Measurements from ENCODE around the gene KANSL1. TPM values are rescaled to one million over a fixed set of nuclear protein-coding genes. Genes with fewer than 3 reads are reported as not detected.

KANSL1 gene
- total and polyA plus RNA-seq, 7 donors = 9.7 to 130 (median 70.7) TPM

DNA sequence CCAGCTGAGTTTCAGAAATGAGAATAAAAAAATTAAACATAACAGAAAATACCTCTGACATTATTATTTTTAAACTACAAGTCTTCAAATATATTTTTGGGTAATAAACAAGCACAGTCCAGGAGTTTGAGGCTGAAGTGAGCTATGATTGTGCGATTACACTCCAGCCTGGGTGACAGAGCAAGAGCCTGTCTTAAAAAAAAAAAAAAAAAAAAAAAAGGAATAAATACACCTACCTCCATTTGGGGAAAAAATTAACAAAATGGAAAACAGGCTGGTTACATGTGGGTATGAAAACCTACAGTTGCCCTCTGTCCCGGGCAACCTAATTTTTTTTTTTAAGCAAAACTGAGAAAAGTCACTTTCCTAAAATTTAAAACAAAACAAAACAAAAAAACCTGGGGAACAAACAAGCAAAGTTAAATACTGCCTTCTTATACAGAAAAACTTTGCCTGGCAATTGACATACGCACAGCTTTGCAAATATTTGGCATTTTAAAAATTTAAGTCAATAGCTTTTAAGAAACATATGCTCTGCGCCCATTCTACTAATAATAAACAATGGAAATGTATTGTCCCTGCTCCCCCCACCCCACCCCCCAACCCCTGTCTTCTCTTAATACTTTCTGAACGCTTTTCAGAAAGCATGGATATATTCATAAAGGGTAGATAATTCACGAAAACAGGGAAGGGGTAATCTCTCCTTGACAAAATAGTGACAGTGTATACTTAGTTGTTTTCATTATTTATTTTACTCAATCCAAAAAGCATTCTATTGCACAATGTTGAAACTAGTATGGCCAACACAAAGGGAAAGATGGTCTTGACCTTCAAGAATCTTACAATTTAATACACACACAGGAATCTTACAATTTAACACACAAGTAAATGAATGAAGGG, 112.9 kb downstream of the KANSL1 start:
- 94 to 98% methylated on average over 6 of the region's 6 CpGs for WGBS, 2 donors
- Histone ChIP-seq H3K4me3 (no peak overlapping the region), H3K9me3 (no peaks in the 10 kb centered on the region), H3K36me3 (peaks cover 0 to 1% (median 0%) of the 10 kb centered on the region in 4 donors), H3K27me3 (no peaks in the 10 kb centered on the region), H3K27ac (no peak overlapping the region), H3K4me1 (peaks cover 0 to 54% (median 37%) of the 10 kb centered on the region in 4 donors)
- no peak for TF ChIP-seq EP300 (IDR thresholded peaks at IDR 0.05)
- no peak for TF ChIP-seq POLR2AphosphoS5 (IDR thresholded peaks at IDR 0.05)
- TF ChIP-seq, protein P1, sequence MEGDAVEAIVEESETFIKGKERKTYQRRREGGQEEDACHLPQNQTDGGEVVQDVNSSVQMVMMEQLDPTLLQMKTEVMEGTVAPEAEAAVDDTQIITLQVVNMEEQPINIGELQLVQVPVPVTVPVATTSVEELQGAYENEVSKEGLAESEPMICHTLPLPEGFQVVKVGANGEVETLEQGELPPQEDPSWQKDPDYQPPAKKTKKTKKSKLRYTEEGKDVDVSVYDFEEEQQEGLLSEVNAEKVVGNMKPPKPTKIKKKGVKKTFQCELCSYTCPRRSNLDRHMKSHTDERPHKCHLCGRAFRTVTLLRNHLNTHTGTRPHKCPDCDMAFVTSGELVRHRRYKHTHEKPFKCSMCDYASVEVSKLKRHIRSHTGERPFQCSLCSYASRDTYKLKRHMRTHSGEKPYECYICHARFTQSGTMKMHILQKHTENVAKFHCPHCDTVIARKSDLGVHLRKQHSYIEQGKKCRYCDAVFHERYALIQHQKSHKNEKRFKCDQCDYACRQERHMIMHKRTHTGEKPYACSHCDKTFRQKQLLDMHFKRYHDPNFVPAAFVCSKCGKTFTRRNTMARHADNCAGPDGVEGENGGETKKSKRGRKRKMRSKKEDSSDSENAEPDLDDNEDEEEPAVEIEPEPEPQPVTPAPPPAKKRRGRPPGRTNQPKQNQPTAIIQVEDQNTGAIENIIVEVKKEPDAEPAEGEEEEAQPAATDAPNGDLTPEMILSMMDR (IDR thresholded peaks at IDR 0.05) = no peak
- TF ChIP-seq POLR2A (IDR thresholded peaks at IDR 0.05) = no peak
- intact Hi-C loops (cut with DNase I) = no loop called here
- DNase-seq = no peak

DNA sequence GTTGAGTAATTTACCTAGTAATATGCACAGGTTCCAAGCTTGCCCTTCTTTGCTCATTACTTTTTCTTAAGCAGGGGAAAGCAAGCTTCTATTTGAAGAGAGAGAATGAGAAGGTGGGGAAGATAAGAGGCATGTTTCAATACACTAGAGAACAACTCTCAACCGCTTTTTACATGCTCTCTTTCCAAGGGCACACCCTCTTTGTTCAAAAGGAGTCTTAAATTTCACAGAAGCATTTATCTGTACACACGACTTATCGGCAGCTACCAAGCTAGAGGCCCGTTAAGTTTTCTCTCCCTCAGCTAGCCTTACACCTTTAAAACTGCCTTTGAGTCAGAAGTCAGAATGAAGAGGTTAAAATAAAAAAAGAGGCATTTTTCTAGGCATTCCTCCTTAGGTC, 114.6 kb downstream of the KANSL1 start:
- no peaks in the 10 kb centered on the region for H3K27me3 ChIP-seq
- H3K27ac ChIP-seq = no peak overlapping the region
- peaks cover 0 to 5% (median 0%) of the 10 kb centered on the region in 4 donors for H3K36me3 ChIP-seq
- intact Hi-C loops (cut with DNase I) = no loop called here
- H3K4me3 ChIP-seq = no peak overlapping the region
- peaks cover 0 to 52% (median 38%) of the 10 kb centered on the region in 4 donors for H3K4me1 ChIP-seq
- 46 to 81% methylated on average over 4 of the region's 4 CpGs for WGBS, 2 donors
- no peak for DNase-seq
- H3K9me3 ChIP-seq = no peaks in the 10 kb centered on the region
- TF ChIP-seq EP300 (IDR thresholded peaks at IDR 0.05) (no peak), POLR2A (IDR thresholded peaks at IDR 0.05) (no peak), POLR2AphosphoS5 (IDR thresholded peaks at IDR 0.05) (no peak)
- TF ChIP-seq, protein P1 (IDR thresholded peaks at IDR 0.05) = no peak

DNA sequence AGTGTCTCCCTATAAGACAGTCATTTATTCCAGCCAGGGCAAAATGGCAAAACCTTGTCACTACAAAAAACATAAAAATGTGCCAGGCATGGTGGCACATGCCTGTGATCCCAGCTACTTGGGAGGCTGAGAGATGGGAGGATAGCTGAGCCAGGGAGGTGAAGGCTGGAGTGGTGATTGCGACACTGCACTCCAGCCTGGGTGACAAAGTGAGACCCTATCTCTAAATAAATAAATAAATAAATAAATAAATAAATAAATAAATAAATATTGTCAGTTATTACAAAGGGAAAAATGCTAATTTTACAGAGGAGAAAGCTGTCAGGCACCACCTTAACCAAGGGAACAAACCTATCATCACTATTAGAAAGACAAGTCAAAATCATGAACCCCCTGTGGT, 118.7 kb downstream of the KANSL1 start:
- DNase-seq = no peak
- intact Hi-C loops (cut with DNase I) = no loop called here
- Histone ChIP-seq H3K9me3 (no peaks in the 10 kb centered on the region), H3K36me3 (peaks cover 0 to 5% (median 0%) of the 10 kb centered on the region in 4 donors), H3K27ac (no peak overlapping the region), H3K4me3 (no peak overlapping the region), H3K27me3 (no peaks in the 10 kb centered on the region), H3K4me1 (peaks cover 0 to 59% (median 37%) of the 10 kb centered on the region in 4 donors)
- TF ChIP-seq EP300 (IDR thresholded peaks at IDR 0.05) (no peak), POLR2A (IDR thresholded peaks at IDR 0.05) (no peak), POLR2AphosphoS5 (IDR thresholded peaks at IDR 0.05) (no peak)
- TF ChIP-seq, protein P1 (IDR thresholded peaks at IDR 0.05) = no peak
- 100% methylated on average over 1 of the region's 1 CpG for WGBS, 2 donors

DNA sequence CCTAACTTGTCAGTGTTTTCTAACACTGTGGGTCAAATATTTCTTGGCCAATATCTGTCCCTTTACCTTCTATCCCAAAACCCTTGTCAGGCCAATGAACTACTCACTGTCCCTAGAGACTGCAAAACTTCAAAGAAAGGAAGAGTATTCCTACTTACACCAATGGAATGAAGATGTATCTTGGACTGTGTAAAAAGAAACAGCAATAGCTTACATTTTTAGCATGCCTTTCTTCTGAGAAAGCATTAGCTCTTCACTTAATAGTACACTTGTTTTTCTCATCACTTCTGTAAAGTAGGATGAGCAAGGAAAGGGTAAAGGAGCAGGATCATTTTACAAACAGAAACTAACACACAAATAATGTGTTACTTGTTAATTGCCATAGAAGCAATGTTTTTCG, 120.2 kb downstream of the KANSL1 start:
- intact Hi-C loops (cut with DNase I) = no loop called here

More for the DNA sequence above, 120.2 kb downstream of the KANSL1 start:
- DNase-seq = no peak
- TF ChIP-seq, protein P1 (IDR thresholded peaks at IDR 0.05) = no peak
- H3K9me3 ChIP-seq = no peaks in the 10 kb centered on the region
- H3K4me1 ChIP-seq = peaks cover 0 to 45% (median 33%) of the 10 kb centered on the region in 4 donors
- peaks cover 0 to 5% (median 0%) of the 10 kb centered on the region in 4 donors for H3K36me3 ChIP-seq
- H3K27me3 ChIP-seq = no peaks in the 10 kb centered on the region
- WGBS, 2 donors = 89 to 90% methylated on average over 1 of the region's 1 CpG
- H3K4me3 ChIP-seq = no peak overlapping the region
- H3K27ac ChIP-seq = peak overlapping the region in 3 of 4 donors; percentile 33 to 48 (median 44)
